Astrocyte of the cerebellum (primary cell): Measurements from ENCODE around the gene ELL2.
"Not testable (repeated sequence)": the region's sequence is repeated elsewhere in the genome, so short reads cannot be mapped to it uniquely, and the experiment has no call there.

Experiments used
- DNase-seq: peaks from one replicate; pipeline ENCODE4 v3.0.0-alpha.2; 2011; ENCODE audit warnings: low read depth
- H3K4me3 ChIP-seq: 2 replicates; pipeline ENCODE4 v1.5.1; 2011; ENCODE audit warnings: mild to moderate bottlenecking, low read depth, low read length, moderate library complexity
- CTCF ChIP-seq: IDR thresholded peaks from 2 replicates; pipeline ENCODE4 v1.5.1; 2012; ENCODE audit warnings: low read length, low read depth, moderate library complexity, mild to moderate bottlenecking; ENCODE audit errors: missing control alignments
- in situ Hi-C: cut with HindIII; loops from 2 replicates; pipeline ENCODE4 v1.10.0; 2017; ENCODE audit warnings: low sequenced_read_pairs

ELL2 gene

DNA sequence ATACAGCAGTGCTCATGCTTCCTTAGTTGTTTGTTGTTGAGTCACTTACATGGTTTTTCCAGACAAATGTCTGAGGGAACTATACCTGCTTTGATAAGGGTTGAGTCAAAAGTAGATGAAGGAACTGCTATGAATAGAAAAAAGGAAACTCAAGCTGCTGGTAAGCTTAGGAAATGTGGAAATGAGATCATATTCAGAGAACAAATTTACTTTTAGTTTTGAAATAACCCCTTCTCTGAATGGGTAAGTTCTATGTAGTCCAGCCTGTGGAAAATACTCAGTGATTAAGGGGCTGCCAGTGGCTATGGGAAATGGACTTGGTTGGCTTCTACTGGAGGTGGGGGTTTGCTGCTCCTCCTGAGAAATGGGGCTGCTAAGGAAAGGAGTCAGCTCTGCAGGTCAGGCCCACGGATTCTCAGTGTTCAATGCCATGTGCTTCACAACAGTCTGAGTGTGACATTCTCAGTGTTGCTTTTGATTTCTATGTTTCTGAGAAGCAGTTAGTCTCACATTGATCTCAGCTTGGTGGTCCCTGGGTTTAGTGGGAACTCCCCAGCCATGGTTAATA is 91.5 kb downstream of the ELL2 start:
- in situ Hi-C loops, result no loop called here
- no peak for TF ChIP-seq CTCF
- no peak overlapping the region for H3K4me3 ChIP-seq
- DNase-seq, result no peak

DNA sequence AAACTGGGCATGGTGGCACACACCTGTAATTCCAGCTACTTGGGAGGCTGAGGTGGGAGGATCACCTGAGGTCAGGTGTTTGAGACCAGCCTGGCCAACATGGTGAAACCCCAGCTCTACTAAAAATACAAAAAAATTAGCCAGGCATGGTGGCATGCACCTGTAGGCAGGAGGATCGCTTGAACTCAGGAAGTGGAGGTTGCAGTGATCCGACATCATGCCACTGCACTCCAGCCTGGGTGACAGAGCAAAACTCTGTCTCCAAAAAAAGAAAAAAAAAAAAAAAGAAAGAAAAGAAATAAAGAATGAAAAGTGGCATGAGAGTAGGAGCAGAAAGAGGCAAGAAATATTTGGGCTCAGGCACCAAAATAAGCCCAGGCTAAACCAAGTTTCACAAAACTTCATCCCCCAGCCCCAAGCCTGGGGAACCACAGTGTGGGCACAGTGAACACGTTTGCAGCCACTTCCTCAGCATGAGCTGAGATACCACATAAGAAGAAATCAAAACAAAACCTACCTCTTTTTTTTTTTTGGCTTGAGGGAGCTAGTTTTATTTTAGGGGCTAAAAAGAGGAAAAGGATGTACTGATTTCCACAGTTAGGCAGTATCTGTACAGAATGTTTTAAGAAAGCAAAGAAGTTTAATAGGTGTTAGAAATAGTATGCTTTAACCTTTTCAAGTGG is 92.3 kb downstream of the ELL2 start:
- in situ Hi-C loops, result loop anchor here (5.0 kb wide), 1 partner anchor 468 kb away; no protein-coding TSS in a partner anchor
- not testable (repeated sequence) for H3K4me3 ChIP-seq, DNase-seq

DNA sequence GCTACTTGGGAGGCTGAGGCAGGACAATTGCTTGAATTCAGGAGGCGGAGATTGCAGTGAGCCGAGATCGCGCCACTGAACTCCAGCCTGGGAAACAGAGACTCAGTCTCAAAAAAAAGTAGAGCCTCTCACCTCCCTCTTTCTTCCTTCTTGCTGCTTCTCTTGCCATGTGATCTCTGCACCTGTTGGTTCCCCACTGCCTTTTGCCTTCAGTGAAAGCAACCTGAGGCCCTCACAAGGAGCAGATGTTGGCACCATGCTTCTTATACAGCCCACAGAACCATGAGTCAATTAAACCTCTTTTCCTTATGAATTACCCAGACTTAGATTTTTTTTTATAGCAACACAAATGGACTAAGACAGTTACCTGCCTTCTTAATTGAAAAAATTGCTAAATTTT is 93.5 kb downstream of the ELL2 start:
- H3K4me3 ChIP-seq, result no peak overlapping the region
- in situ Hi-C loops, result loop anchor here (5.0 kb wide), 1 partner anchor 469 kb away; no protein-coding TSS in a partner anchor
- no peak for TF ChIP-seq CTCF
- no peak for DNase-seq

- in situ Hi-C loops, result loop anchor here (5.0 kb wide), 1 partner anchor 471 kb away; no protein-coding TSS in a partner anchor
- no peak overlapping the region for H3K4me3 ChIP-seq
- no peak for DNase-seq
- no peak for TF ChIP-seq CTCF
Measured at GRCh38 chr5:95866435-95867040, 95.1 kb downstream of the ELL2 start.

DNA sequence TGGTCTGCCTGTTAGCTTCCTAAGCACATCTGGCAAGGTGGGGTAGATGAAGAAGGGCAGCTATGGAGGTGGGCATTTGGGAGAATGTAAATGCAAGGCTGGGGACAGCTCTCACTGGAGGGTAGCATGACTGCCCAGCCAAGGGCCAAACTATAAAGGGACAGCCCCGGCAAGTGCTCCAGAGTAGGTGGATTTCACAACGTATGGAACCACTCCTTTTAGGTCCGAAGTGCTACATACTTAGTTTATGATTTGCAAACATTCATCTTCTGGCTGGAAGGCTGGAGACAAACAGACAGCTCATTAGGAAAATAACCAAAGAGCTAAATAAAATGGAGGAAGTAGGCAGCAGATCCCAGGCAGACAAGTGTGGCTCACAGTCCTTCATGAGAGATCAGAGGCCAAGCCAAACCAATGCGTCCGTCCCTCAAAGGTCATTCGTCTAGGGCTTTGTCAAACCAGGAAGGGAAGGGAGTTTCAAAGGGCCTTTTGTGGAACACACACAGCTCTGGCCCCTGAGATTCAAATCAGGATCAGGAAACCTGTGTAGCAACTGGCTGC is 96.6 kb downstream of the ELL2 start:
- TF ChIP-seq CTCF, result no peak
- no peak overlapping the region for H3K4me3 ChIP-seq
- DNase-seq, result no peak
- in situ Hi-C loops, result loop anchor here (5.0 kb wide), 1 partner anchor 472 kb away; no protein-coding TSS in a partner anchor

DNA sequence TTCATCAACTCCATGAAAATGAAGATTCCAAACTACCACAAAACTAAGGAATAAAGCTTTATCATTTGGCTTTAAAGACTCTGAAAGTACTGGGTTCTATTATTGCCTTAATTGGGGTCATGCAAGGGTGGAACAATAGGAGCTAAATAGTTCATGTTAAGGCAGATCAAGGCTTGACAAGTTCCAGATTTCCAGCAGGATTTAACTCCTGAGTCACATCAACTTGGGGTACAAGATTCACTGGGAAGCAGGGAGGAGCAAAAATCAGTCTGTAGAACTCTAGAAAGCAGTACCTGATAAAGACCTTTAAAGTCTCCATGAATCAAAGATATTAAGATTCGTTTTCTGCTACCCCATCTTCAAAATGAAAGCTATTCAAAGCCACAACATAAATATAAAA is 97.2 kb downstream of the ELL2 start:
- DNase-seq, result no peak
- TF ChIP-seq CTCF, result no peak
- in situ Hi-C loops, result no loop called here
- H3K4me3 ChIP-seq, result no peak overlapping the region

DNA sequence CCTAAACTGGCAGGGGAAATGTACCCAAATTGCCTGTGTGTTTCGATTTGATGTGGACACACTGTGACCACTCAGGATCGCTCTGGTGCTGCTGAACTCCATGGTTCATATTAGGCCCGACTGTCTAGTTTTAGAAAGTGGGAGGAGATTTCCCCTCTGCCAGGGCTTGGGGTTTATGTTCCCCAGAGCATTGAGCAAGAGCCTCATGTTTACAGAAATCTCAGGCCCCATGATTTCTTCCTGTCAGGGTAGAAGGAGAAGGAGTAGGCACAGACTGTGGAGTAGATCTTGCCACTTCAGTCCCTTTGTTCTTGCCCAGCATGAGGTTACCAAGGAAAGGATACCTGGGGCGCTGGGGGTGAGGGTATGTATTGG is 98.3 kb downstream of the ELL2 start:
- TF ChIP-seq CTCF, result no peak
- in situ Hi-C loops, result no loop called here
- H3K4me3 ChIP-seq, result no peak overlapping the region
- no peak for DNase-seq
